Stimulated activated CD8-positive, alpha-beta memory T cell treated with anti-CD3 and anti-CD28 coated beads, Interleukin-4, amount 100 ng/mL, for 48 hours (primary cell): ENCODE results near the gene OSBPL5.
A peak's percentile ranks its signal among the peaks of the same experiment; 100 is the strongest.

Experiments used
- DNase-seq: peaks from one replicate; pipeline ENCODE4 v3.0.0-alpha.2; 2020

OSBPL5 gene

GRCh38 chr11:3049430-3050243, 115.5 kb downstream of the OSBPL5 start:
- peak; percentile 70 for DNase-seq

GRCh38 chr11:3047637-3048036, 117.5 kb downstream of the OSBPL5 start:
- DNase-seq, result no peak

GRCh38 chr11:3046641-3047040, 118.5 kb downstream of the OSBPL5 start:
- DNase-seq, result no peak

GRCh38 chr11:3046190-3046589, 118.9 kb downstream of the OSBPL5 start:
- no peak for DNase-seq

GRCh38 chr11:3044915-3045314, 120.2 kb downstream of the OSBPL5 start:
- DNase-seq, result no peak

- no peak for DNase-seq
Observed at GRCh38 chr11:3044004-3044403, 121.1 kb downstream of the OSBPL5 start.

- DNase-seq, result no peak
Observed at GRCh38 chr11:3043315-3043871, 121.7 kb downstream of the OSBPL5 start.

GRCh38 chr11:3042496-3043314, 122.4 kb downstream of the OSBPL5 start:
- DNase-seq, result no peak

- no peak for DNase-seq
Observed at GRCh38 chr11:3041699-3042441, 123.2 kb downstream of the OSBPL5 start.

GRCh38 chr11:3040881-3041280, 124.2 kb downstream of the OSBPL5 start:
- no peak for DNase-seq

- DNase-seq, result no peak
Observed at GRCh38 chr11:3037945-3038271, 127.2 kb downstream of the OSBPL5 start.
